Tibial artery (tissue), 4 donors: ENCODE data around the gene EFNA5.
A peak's percentile ranks its signal among the peaks of the same experiment; 100 is the strongest.

ENCODE experiments used
- DNase-seq, 2 donors: peaks; one replicate each; pipeline ENCODE4 v3.0.0-alpha.2; 2019
- H3K27ac ChIP-seq, 2 donors: fragments of 200-600 bp; sonication (generic) in 1 of 2; 1 replicate in 1 of 2; 2 replicates in 1 of 2; pipeline ENCODE4 v1.5.1; 2018 to 2019; ENCODE audit warnings: mild to moderate bottlenecking in 1 of 2
- H3K27me3 ChIP-seq, 2 donors: fragments of 200-600 bp; sonication (generic) in 1 of 2; one replicate each; pipeline versions ENCODE4 v1.5.1 to v1.6.0; 2016 to 2019
- H3K36me3 ChIP-seq, 3 donors: fragments of 200-600 bp; sonication (generic) in 2 of 3; one replicate each; pipeline ENCODE4 v1.5.1; 2016 to 2019; ENCODE audit warnings: mild to moderate bottlenecking in 2 of 3
- H3K4me1 ChIP-seq, 4 donors: fragments of 200-600 bp; sonication (generic) in 2 of 4; 1 replicate in 3 of 4; 2 replicates in 1 of 4; pipeline ENCODE4 v1.5.1; 2016 to 2019
- H3K4me3 ChIP-seq, 2 donors: fragments of 200-600 bp; sonication (generic) in 1 of 2; 1 replicate in 1 of 2; 2 replicates in 1 of 2; pipeline ENCODE4 v1.5.1; 2018 to 2019; ENCODE audit warnings: mild to moderate bottlenecking in 2 of 2
- H3K9me3 ChIP-seq, 3 donors: fragments of 200-600 bp; sonication (generic) in 1 of 3; one replicate each; pipeline ENCODE4 v1.5.1; 2016 to 2019
- CTCF ChIP-seq, 2 experiments: fragments of 200-600 bp in 1 of 2; fragments of 450-650 bp in 1 of 2; IDR thresholded peaks; one replicate each; pipeline ENCODE4 v1.5.1; 2017 to 2019; ENCODE audit warnings: antibody characterized with exemption in 2 of 2, mild to moderate bottlenecking in 1 of 2, moderate library complexity in 1 of 2
- intact Hi-C: fragments of 100-400 bp; cut with DNase I; formaldehyde crosslinking; loops from one replicate; pipeline ENCODE4 v1.15.0; 2023; ENCODE audit warnings: low total_unique reads

EFNA5 gene

GRCh38 chr5:107551088-107551487 lies 119.6 kb downstream of the EFNA5 start:
- no peak overlapping the region for H3K27ac ChIP-seq
- intact Hi-C loops: no loop called here
- no peaks in the 10 kb centered on the region for H3K27me3 ChIP-seq
- no peak for DNase-seq
- H3K4me3 ChIP-seq: no peak overlapping the region
- TF ChIP-seq CTCF (IDR thresholded peaks at IDR 0.05): no peak
- H3K4me1 ChIP-seq: peaks cover 0 to 39% (median 14%) of the 10 kb centered on the region in 4 donors
- H3K36me3 ChIP-seq: no peaks in the 10 kb centered on the region
- no peaks in the 10 kb centered on the region for H3K9me3 ChIP-seq

GRCh38 chr5:107549567-107549966 lies 121.2 kb downstream of the EFNA5 start:
- peaks cover 0 to 49% (median 20%) of the 10 kb centered on the region in 4 donors for H3K4me1 ChIP-seq
- DNase-seq: no peak
- H3K27me3 ChIP-seq: no peaks in the 10 kb centered on the region
- no peaks in the 10 kb centered on the region for H3K9me3 ChIP-seq
- no peak overlapping the region for H3K4me3 ChIP-seq
- intact Hi-C loops: no loop called here
- no peaks in the 10 kb centered on the region for H3K36me3 ChIP-seq
- no peak for TF ChIP-seq CTCF (IDR thresholded peaks at IDR 0.05)
- H3K27ac ChIP-seq: no peak overlapping the region

GRCh38 chr5:107548477-107548876 lies 122.3 kb downstream of the EFNA5 start:
- H3K4me1 ChIP-seq: peaks cover 0 to 60% (median 30%) of the 10 kb centered on the region in 4 donors
- no peaks in the 10 kb centered on the region for H3K27me3 ChIP-seq
- intact Hi-C loops: no loop called here
- H3K9me3 ChIP-seq: no peaks in the 10 kb centered on the region
- no peaks in the 10 kb centered on the region for H3K36me3 ChIP-seq
- DNase-seq: no peak
- no peak overlapping the region for H3K4me3 ChIP-seq
- no peak overlapping the region for H3K27ac ChIP-seq
- no peak for TF ChIP-seq CTCF (IDR thresholded peaks at IDR 0.05)

GRCh38 chr5:107546719-107547118 lies 124.0 kb downstream of the EFNA5 start:
- Histone ChIP-seq H3K36me3 (no peaks in the 10 kb centered on the region), H3K4me3 (no peak overlapping the region), H3K9me3 (no peaks in the 10 kb centered on the region), H3K27me3 (no peaks in the 10 kb centered on the region), H3K4me1 (peaks cover 0 to 61% (median 38%) of the 10 kb centered on the region in 4 donors), H3K27ac (no peak overlapping the region)
- no peak for TF ChIP-seq CTCF (IDR thresholded peaks at IDR 0.05)
- intact Hi-C loops: no loop called here
- DNase-seq: no peak

GRCh38 chr5:107545486-107545885 lies 125.3 kb downstream of the EFNA5 start:
- H3K9me3 ChIP-seq: no peaks in the 10 kb centered on the region
- intact Hi-C loops: no loop called here
- H3K4me3 ChIP-seq: no peak overlapping the region
- no peak for TF ChIP-seq CTCF (IDR thresholded peaks at IDR 0.05)
- no peaks in the 10 kb centered on the region for H3K27me3 ChIP-seq
- no peak for DNase-seq
- no peaks in the 10 kb centered on the region for H3K36me3 ChIP-seq
- H3K27ac ChIP-seq: peak overlapping the region in 1 of 2 donors; percentile 59
- H3K4me1 ChIP-seq: peaks cover 0 to 65% (median 40%) of the 10 kb centered on the region in 4 donors

- intact Hi-C loops: no loop called here
These were observed 125.8 kb downstream of the EFNA5 start for GRCh38 chr5:107544967-107545366.

More at GRCh38 chr5:107544967-107545366, 125.8 kb downstream of the EFNA5 start:
- TF ChIP-seq CTCF (IDR thresholded peaks at IDR 0.05): no peak
- Histone ChIP-seq H3K9me3 (no peaks in the 10 kb centered on the region), H3K4me3 (no peak overlapping the region), H3K27ac (peak overlapping the region; percentile 58 to 59), H3K27me3 (no peaks in the 10 kb centered on the region), H3K36me3 (no peaks in the 10 kb centered on the region), H3K4me1 (peaks cover 0 to 65% (median 40%) of the 10 kb centered on the region in 4 donors)
- no peak for DNase-seq
